HG03196 (cell line): ENCODE data around the gene DLX2.
"Not testable (repeated sequence)": the region's sequence is repeated elsewhere in the genome, so short reads cannot be mapped to it uniquely, and the experiment has no call there.

Experiments used
- ATAC-seq: cut with Tn5 transposase; IDR thresholded peaks from one replicate; pipeline ENCODE4 v1.9.1; 2021; ENCODE audit not compliant: unreplicated experiment

The DLX2 gene

GRCh38 chr2:172083628-172084394 is 18.9 kb downstream of the DLX2 start:
- ATAC-seq: no peak

- no peak for ATAC-seq
These were observed 19.6 kb downstream of the DLX2 start for GRCh38 chr2:172082944-172083627.

- ATAC-seq: no peak
These were observed 20.4 kb downstream of the DLX2 start for GRCh38 chr2:172082105-172082943.

GRCh38 chr2:172081221-172082022 is 21.3 kb downstream of the DLX2 start:
- no peak for ATAC-seq

GRCh38 chr2:172080641-172081220 is 22.0 kb downstream of the DLX2 start:
- no peak for ATAC-seq

- ATAC-seq: no peak
These were observed 22.7 kb downstream of the DLX2 start for GRCh38 chr2:172079838-172080640.

- no peak for ATAC-seq
These were observed 23.3 kb downstream of the DLX2 start for GRCh38 chr2:172079416-172079815.

GRCh38 chr2:172074254-172074653 is 28.4 kb downstream of the DLX2 start:
- no peak for ATAC-seq

- no peak for ATAC-seq
These were observed 29.2 kb downstream of the DLX2 start for GRCh38 chr2:172073518-172073917.

- ATAC-seq: no peak
These were observed 30.0 kb downstream of the DLX2 start for GRCh38 chr2:172072706-172073105.

GRCh38 chr2:172072303-172072702 is 30.4 kb downstream of the DLX2 start:
- no peak for ATAC-seq

- no peak for ATAC-seq
These were observed 31.8 kb downstream of the DLX2 start for GRCh38 chr2:172070936-172071335.

GRCh38 chr2:172067905-172068304 is 34.8 kb downstream of the DLX2 start:
- ATAC-seq: not testable (repeated sequence)

- ATAC-seq: no peak
These were observed 36.3 kb downstream of the DLX2 start for GRCh38 chr2:172066394-172066886.

- ATAC-seq: no peak
These were observed 37.6 kb downstream of the DLX2 start for GRCh38 chr2:172065111-172065510.

GRCh38 chr2:172063446-172063845 is 39.3 kb downstream of the DLX2 start:
- ATAC-seq: no peak

GRCh38 chr2:172062402-172063004 is 40.2 kb downstream of the DLX2 start:
- no peak for ATAC-seq

- not testable (repeated sequence) for ATAC-seq
These were observed 42.6 kb downstream of the DLX2 start for GRCh38 chr2:172060118-172060517.

GRCh38 chr2:172058660-172059059 is 44.0 kb downstream of the DLX2 start:
- no peak for ATAC-seq
